Thymus (tissue), 11 donors: ENCODE results near the gene MED13L. TPM values are rescaled to one million over a fixed set of nuclear protein-coding genes. Genes with fewer than 3 reads are reported as not detected.

Source experiments
- DNase-seq, 9 donors: peaks; one replicate each; pipeline ENCODE4 v3.0.0-alpha.2; 2013; ENCODE audit warnings: low spot score in 9 of 9, low read depth in 6 of 9, missing footprints in 1 of 9
- H3K27ac ChIP-seq, 2 donors: one replicate each; pipeline ENCODE4 v1.5.1; 2013; ENCODE audit warnings: control low read depth in 1 of 2, low read depth in 1 of 2, low read length in 1 of 2, mild to moderate bottlenecking in 1 of 2, moderate library complexity in 1 of 2
- H3K27me3 ChIP-seq, 2 donors: one replicate each; pipeline ENCODE4 v1.5.1; 2013; ENCODE audit warnings: low read length in 1 of 2; ENCODE audit not compliant: control insufficient read depth in 2 of 2, insufficient read depth in 1 of 2
- H3K36me3 ChIP-seq, 2 donors: one replicate each; pipeline ENCODE4 v1.5.1; 2013; ENCODE audit warnings: low read length in 1 of 2, mild to moderate bottlenecking in 1 of 2, moderate library complexity in 1 of 2; ENCODE audit not compliant: control insufficient read depth in 2 of 2, insufficient read depth in 2 of 2
- H3K4me1 ChIP-seq, 2 donors: one replicate each; pipeline ENCODE4 v1.5.1; 2013; ENCODE audit warnings: low read length in 2 of 2; ENCODE audit not compliant: control insufficient read depth in 2 of 2, insufficient read depth in 2 of 2
- H3K4me3 ChIP-seq, 2 donors: one replicate each; pipeline ENCODE4 v1.5.1; 2013; ENCODE audit warnings: low read length in 2 of 2, control low read depth in 1 of 2, mild to moderate bottlenecking in 1 of 2
- H3K9me3 ChIP-seq, 2 donors: one replicate each; pipeline ENCODE4 v1.5.1; 2013; ENCODE audit warnings: low read length in 1 of 2, mild to moderate bottlenecking in 1 of 2; ENCODE audit not compliant: control insufficient read depth in 2 of 2, insufficient read depth in 1 of 2
- WGBS: extraction: QIAGEN DNeasy Blood & Tissue Kit; methylation state at CpG from one replicate; pipeline ENCODE4 v1.1.7; 2013; 5-methylcytosine and 5-hydroxymethylcytosine counted together
- polyA plus RNA-seq: library from polyadenylated mRNA; stranded (reverse); fragments of 200-250 nt; gene quantifications from one replicate; pipeline ENCODE4 v1.2.3, GENCODE V29; 2013
- total RNA-seq: library from RNA; stranded (reverse); fragments of 120-200 nt; gene quantifications from one replicate; pipeline ENCODE4 v1.2.4, GENCODE V29; 2013
- donor health status: healthy.

The MED13L gene
- total and polyA plus RNA-seq, 2 donors, result 34.0 to 141 TPM

GRCh38 chr12:115922952-115923564, 354.4 kb downstream of the MED13L start:
- DNase-seq, result peak in 5 of 9 donors; percentile 1 to 36 (median 16)
- Histone ChIP-seq H3K4me1 (no peaks in the 10 kb centered on the region), H3K27ac (no peak overlapping the region), H3K4me3 (no peak overlapping the region), H3K27me3 (peaks cover 0 to 2% of the 10 kb centered on the region in 2 donors), H3K9me3 (peaks cover 0 to 4% of the 10 kb centered on the region in 2 donors), H3K36me3 (no peaks in the 10 kb centered on the region)
- 86% methylated on average over 8 of the region's 8 CpGs for WGBS

DNA sequence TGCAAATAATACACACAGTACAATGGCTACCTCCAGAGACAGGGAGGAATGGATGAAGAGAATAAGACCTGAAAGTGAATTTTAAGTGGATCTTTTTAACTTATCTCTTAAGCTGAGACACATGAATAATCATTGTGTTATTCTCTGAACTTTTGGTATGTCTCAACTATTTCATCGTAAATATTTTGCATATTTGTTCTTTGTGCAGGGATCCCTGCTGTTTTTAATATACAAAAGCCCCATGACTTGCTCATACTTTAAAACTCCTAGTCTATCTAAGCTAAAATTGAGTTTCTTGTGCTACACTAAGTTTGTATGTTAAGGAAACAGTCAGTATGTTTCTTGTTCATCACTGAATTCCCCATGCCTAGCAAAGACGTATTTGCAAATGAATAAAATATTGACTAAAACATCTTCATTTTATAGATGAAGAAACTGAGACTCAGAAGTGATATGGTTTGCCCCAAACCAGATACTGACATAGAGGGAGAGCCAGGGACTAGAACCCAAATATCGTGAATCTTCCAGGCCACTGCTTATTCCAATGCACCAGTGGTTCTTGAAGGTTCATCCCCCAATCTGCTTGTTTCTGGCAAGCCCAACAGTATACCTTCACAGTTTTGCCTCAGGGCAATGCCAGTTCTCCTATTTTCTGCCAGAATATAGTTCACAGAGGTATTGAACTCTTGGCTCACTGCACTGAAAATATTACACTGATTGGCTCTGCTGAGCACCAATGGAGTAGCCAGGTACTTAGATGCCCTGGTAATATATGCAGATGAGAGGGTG, 356.9 kb downstream of the MED13L start:
- 95% methylated on average over 3 of the region's 3 CpGs for WGBS
- Histone ChIP-seq H3K36me3 (no peaks in the 10 kb centered on the region), H3K27me3 (peaks cover 5 to 22% of the 10 kb centered on the region in 2 donors), H3K4me1 (peaks cover 0 to 2% of the 10 kb centered on the region in 2 donors), H3K4me3 (no peak overlapping the region), H3K27ac (no peak overlapping the region), H3K9me3 (peaks cover 0 to 4% of the 10 kb centered on the region in 2 donors)
- no peak for DNase-seq

- 58% methylated on average over 7 of the region's 7 CpGs for WGBS
- peaks cover 5 to 21% of the 10 kb centered on the region in 2 donors for H3K27me3 ChIP-seq
- H3K36me3 ChIP-seq, result no peaks in the 10 kb centered on the region
Measured at GRCh38 chr12:115918763-115919162, 358.7 kb downstream of the MED13L start.

DNA sequence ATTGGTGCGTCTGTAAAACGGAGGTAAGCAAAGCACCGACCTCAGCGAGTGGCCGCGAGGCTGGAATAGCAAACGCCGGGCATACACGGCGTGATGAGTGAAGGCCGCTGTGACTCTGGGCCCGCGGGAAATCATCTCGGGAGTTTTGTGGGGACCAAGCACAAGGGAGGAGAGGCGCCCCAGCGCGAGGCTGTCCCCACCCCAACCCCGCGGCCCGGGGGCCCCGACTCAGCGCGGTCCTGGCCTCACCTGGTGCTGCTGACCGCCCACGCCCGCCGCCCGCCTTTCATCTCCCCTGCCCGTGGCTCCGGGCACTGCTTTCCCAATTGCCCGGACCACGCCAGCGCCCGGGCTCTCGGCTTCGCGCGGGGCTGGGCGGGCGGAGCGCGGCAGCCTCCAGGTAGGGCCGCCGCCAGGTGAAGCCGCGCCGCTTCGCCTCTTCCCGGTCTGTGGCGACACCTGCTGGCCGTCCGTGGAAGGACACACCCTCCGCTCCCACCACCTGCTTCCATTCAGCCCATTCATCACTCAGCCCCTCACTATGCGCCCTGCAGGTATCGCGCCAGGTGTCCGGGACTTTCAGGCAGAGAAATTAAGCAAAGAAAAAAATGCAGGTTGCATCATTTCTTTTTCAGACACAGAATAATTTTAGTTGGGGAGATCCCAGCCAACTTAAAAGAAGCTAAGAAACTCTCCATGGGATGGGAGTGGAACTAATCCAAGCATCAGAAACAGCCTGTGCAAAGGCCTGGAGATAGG, 360.4 kb downstream of the MED13L start:
- DNase-seq, result peak; percentile 6 to 70 (median 43)
- no peaks in the 10 kb centered on the region for H3K36me3 ChIP-seq
- no peaks in the 10 kb centered on the region for H3K9me3 ChIP-seq
- 8% methylated on average over 57 of the region's 57 CpGs for WGBS
- H3K4me3 ChIP-seq, result no peak overlapping the region
- H3K27ac ChIP-seq, result no peak overlapping the region
- H3K27me3 ChIP-seq, result peaks cover 5 to 21% of the 10 kb centered on the region in 2 donors
- peaks cover 0 to 2% of the 10 kb centered on the region in 2 donors for H3K4me1 ChIP-seq

More at GRCh38 chr12:115918763-115919162, 358.7 kb downstream of the MED13L start:
- Histone ChIP-seq H3K27ac (no peak overlapping the region), H3K9me3 (peaks cover 0 to 4% of the 10 kb centered on the region in 2 donors), H3K4me1 (peaks cover 0 to 2% of the 10 kb centered on the region in 2 donors), H3K4me3 (no peak overlapping the region)
- no peak for DNase-seq

DNA sequence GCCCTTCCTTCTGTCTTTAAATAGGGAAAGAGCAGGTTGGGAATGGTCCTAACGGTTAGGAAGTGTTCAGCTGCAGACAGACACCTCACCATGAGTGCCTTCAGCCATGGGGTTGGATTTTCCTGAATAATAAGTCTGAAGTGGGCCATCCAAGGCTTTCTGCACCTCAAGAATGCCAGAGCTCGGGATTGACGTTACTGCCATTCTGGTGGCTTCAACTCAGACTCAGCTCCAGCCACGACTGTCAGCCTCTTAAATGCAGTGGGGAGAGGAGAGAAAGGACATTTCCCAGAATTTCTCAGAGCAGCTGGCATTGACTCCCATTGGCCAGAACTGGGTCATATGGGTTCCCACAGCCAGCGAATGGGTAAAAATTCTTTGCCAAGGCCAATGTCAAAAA, 363.4 kb downstream of the MED13L start:
- no peaks in the 10 kb centered on the region for H3K9me3 ChIP-seq
- H3K36me3 ChIP-seq, result no peaks in the 10 kb centered on the region
- no peak for DNase-seq
- H3K27me3 ChIP-seq, result peaks cover 5 to 21% of the 10 kb centered on the region in 2 donors
- no peak overlapping the region for H3K4me3 ChIP-seq
- no peak overlapping the region for H3K27ac ChIP-seq
- peaks cover 0 to 2% of the 10 kb centered on the region in 2 donors for H3K4me1 ChIP-seq
- 82% methylated on average over 5 of the region's 5 CpGs for WGBS

- WGBS, result 88% methylated on average over 1 of the region's 1 CpG
- Histone ChIP-seq H3K4me3 (no peak overlapping the region), H3K9me3 (no peaks in the 10 kb centered on the region), H3K27me3 (peaks cover 5 to 19% of the 10 kb centered on the region in 2 donors), H3K36me3 (no peaks in the 10 kb centered on the region), H3K4me1 (peaks cover 0 to 2% of the 10 kb centered on the region in 2 donors), H3K27ac (no peak overlapping the region)
- DNase-seq, result no peak
Measured at GRCh38 chr12:115912440-115912839, 365.1 kb downstream of the MED13L start.

DNA sequence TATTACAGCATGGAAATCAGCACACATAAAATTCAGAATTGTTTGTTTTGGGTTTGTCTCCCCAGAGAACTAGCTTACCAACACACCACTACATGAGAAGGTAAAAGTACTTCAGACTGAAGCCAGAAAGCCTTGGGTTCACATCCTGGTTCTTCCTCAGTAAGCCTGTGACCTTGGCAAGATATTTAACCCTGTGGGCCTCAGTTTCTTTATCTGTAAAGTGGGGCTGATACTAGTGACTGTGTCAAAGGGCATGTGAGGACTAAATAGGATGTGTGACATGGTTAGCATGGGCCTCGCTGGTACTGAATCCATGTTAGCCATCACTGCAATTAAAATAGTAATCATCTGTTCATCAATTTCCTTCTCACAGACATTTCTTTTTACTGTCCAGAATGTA, 366.1 kb downstream of the MED13L start:
- Histone ChIP-seq H3K4me1 (no peaks in the 10 kb centered on the region), H3K27ac (no peak overlapping the region), H3K4me3 (no peak overlapping the region), H3K9me3 (no peaks in the 10 kb centered on the region), H3K27me3 (peaks cover 0 to 9% of the 10 kb centered on the region in 2 donors), H3K36me3 (no peaks in the 10 kb centered on the region)
- WGBS, result 95% methylated on average over 1 of the region's 1 CpG
- no peak for DNase-seq

GRCh38 chr12:115910057-115910456, 367.4 kb downstream of the MED13L start:
- Histone ChIP-seq H3K4me1 (no peaks in the 10 kb centered on the region), H3K27ac (no peak overlapping the region), H3K36me3 (no peaks in the 10 kb centered on the region), H3K27me3 (no peaks in the 10 kb centered on the region), H3K4me3 (no peak overlapping the region), H3K9me3 (no peaks in the 10 kb centered on the region)
- WGBS, result 53% methylated on average over 5 of the region's 5 CpGs
- no peak for DNase-seq
